Cardiac muscle cell (in vitro differentiated cells and primary cell): ENCODE results near the gene TFAP2E. TPM values are rescaled to one million over a fixed set of nuclear protein-coding genes. Genes with fewer than 3 reads are reported as not detected.

Source experiments
- DNase-seq, 2 donors: peaks; one replicate each; pipeline versions ENCODE4 v3.0.0 to v3.0.0-alpha.2; 2010 to 2017; ENCODE audit warnings: low read depth in 1 of 2, low spot score in 1 of 2
- H3K27ac ChIP-seq: fragments of 200-600 bp; sonication (generic); 2 replicates; pipeline ENCODE4 v1.5.1; 2016
- H3K27me3 ChIP-seq: fragments of 200-600 bp; sonication (generic); 2 replicates; pipeline ENCODE4 v1.6.0; 2016; ENCODE audit warnings: control low read depth
- H3K36me3 ChIP-seq: fragments of 200-600 bp; sonication (generic); 2 replicates; pipeline ENCODE4 v1.5.1; 2016; ENCODE audit warnings: control low read depth
- H3K4me1 ChIP-seq: fragments of 200-600 bp; sonication (generic); 2 replicates; pipeline ENCODE4 v1.8.1; 2017; ENCODE audit warnings: low read depth, mild to moderate bottlenecking, mixed run types
- H3K4me3 ChIP-seq: fragments of 200-600 bp; sonication (generic); 2 replicates; pipeline ENCODE4 v1.5.1; 2016; ENCODE audit warnings: mild to moderate bottlenecking
- H3K9me3 ChIP-seq: fragments of 200-600 bp; sonication (generic); 2 replicates; pipeline ENCODE4 v1.5.1; 2017; ENCODE audit warnings: low read depth, mild to moderate bottlenecking, control low read depth
- polyA plus RNA-seq: library from polyadenylated mRNA; unstranded; fragments of >200 nt; fragmentation: Nextera tagmentation; extraction: Ambion mirVana; gene quantifications from 2 replicates; pipeline ENCODE4 v1.2.1, GENCODE V29; 2016
- total RNA-seq: library from RNA; depleted of rRNA; stranded (reverse); fragments of >200 nt; gene quantifications from 2 replicates; pipeline ENCODE4 v1.2.3, GENCODE V29; 2016
- TF ChIP-seq, protein P1 (sequence below): IDR thresholded peaks from 2 replicates; pipeline ENCODE4 v1.5.1; 2012; ENCODE audit warnings: low read depth, mild to moderate bottlenecking, low read length

The TFAP2E gene
- total RNA-seq (0.69 TPM in 1 of 2 replicates, not detected in the other), polyA plus RNA-seq (0.50 TPM in 1 of 2 replicates, not detected in the other)

- no peak within 1 kb of the TSS for H3K27ac ChIP-seq
- no peaks in the 10 kb centered on the region for H3K4me1 ChIP-seq
- H3K36me3 ChIP-seq: no peaks in the 10 kb centered on the region
- no peaks in the 10 kb centered on the region for H3K9me3 ChIP-seq
- TF ChIP-seq, protein P1, sequence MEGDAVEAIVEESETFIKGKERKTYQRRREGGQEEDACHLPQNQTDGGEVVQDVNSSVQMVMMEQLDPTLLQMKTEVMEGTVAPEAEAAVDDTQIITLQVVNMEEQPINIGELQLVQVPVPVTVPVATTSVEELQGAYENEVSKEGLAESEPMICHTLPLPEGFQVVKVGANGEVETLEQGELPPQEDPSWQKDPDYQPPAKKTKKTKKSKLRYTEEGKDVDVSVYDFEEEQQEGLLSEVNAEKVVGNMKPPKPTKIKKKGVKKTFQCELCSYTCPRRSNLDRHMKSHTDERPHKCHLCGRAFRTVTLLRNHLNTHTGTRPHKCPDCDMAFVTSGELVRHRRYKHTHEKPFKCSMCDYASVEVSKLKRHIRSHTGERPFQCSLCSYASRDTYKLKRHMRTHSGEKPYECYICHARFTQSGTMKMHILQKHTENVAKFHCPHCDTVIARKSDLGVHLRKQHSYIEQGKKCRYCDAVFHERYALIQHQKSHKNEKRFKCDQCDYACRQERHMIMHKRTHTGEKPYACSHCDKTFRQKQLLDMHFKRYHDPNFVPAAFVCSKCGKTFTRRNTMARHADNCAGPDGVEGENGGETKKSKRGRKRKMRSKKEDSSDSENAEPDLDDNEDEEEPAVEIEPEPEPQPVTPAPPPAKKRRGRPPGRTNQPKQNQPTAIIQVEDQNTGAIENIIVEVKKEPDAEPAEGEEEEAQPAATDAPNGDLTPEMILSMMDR: no peak
- H3K27me3 ChIP-seq: peaks cover 93% of the 10 kb centered on the region
- DNase-seq: peak; percentile 41 to 54
- peak within 1 kb of the TSS; percentile 27 for H3K4me3 ChIP-seq
Measured at GRCh38 chr1:35573198-35574124, at the start of gene TFAP2E. Gene TFAP2E (plus strand): TSS chr1:35573314. CDS start chr1:35573578, 264 bp downstream.

GRCh38 chr1:35524106-35524505 is 49.0 kb upstream of the TFAP2E start:
- H3K27ac ChIP-seq: no peak overlapping the region
- no peaks in the 10 kb centered on the region for H3K27me3 ChIP-seq
- no peaks in the 10 kb centered on the region for H3K9me3 ChIP-seq
- H3K4me3 ChIP-seq: no peak overlapping the region
- H3K4me1 ChIP-seq: no peaks in the 10 kb centered on the region
- TF ChIP-seq, protein P1: no peak
- no peak for DNase-seq
- H3K36me3 ChIP-seq: no peaks in the 10 kb centered on the region

DNA sequence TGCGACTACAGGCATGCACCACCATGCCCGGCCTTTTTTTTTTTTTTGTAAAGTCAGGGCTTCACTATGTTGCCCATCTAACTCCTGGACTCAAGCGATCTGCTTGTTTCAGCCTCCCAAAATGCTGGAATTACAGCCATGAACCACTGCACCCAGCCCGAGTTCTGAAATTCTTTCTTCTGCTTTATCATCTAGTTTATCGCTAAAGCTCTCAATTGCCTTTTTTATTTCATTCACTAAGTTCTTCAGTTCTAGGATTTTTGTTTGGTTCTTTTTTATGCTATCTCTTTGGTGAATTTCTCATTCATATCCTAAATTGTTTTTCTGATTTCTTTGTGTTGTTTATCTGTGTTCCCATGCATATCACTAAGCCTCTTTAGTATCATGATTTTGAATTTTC is 42.9 kb upstream of the TFAP2E start:
- Histone ChIP-seq H3K27ac (no peak overlapping the region), H3K9me3 (no peaks in the 10 kb centered on the region), H3K4me3 (no peak overlapping the region), H3K4me1 (no peaks in the 10 kb centered on the region), H3K27me3 (no peaks in the 10 kb centered on the region), H3K36me3 (no peaks in the 10 kb centered on the region)
- no peak for DNase-seq
- TF ChIP-seq, protein P1: no peak

- no peaks in the 10 kb centered on the region for H3K36me3 ChIP-seq
- TF ChIP-seq, protein P1: no peak
- no peaks in the 10 kb centered on the region for H3K27me3 ChIP-seq
- no peaks in the 10 kb centered on the region for H3K4me1 ChIP-seq
- no peak overlapping the region for H3K4me3 ChIP-seq
- DNase-seq: no peak
- H3K9me3 ChIP-seq: no peaks in the 10 kb centered on the region
- no peak overlapping the region for H3K27ac ChIP-seq
Measured at GRCh38 chr1:35530946-35531345, 42.2 kb upstream of the TFAP2E start.

DNA sequence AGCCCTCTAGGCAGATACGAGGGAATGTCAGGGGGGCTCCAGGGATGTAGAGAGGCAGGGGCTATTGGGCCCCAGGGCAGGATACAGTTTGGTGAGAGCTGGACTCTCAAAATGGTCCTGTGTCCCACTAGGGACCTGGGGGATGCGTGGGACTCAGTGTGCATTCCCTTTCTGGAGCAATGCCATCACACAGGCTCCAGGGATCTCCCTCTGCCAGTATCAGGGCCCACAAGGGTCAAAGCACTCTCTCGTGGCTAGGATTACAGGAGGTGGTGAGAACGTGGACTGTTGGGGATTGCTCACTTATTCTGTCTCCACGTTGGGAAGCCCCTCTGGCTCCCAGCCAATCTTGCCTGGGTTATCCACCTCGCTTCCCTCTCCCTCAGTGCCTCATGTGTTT is 41.7 kb upstream of the TFAP2E start:
- TF ChIP-seq, protein P1: no peak
- Histone ChIP-seq H3K4me1 (no peaks in the 10 kb centered on the region), H3K9me3 (no peaks in the 10 kb centered on the region), H3K27me3 (no peaks in the 10 kb centered on the region), H3K4me3 (no peak overlapping the region), H3K36me3 (no peaks in the 10 kb centered on the region), H3K27ac (no peak overlapping the region)
- DNase-seq: no peak
